ENCODE data around the gene RAB33B.
A peak's percentile ranks its signal among the peaks of the same experiment; 100 is the strongest.

The RAB33B gene

DNA sequence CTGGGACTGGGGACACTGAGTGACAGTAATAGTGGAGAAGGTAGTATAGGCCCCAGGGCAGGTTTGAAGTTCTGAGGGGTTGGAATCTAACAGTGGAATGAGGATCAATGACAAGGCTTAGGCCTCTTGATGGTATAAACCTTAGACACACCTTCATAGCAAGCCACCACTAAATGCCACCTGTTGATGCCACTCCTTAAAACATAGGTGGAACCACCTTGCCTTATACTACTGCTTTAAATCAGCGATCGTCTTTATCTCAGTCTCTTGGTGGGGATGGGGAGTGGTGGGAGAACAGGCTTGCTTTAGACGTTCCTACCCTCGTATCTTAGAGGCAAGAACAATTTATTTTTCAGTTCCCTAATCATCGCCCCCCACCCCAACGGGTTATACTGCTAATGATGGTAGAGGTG is 1.2 kb downstream of the RAB33B start:
- peaks cover 9% of the 10 kb centered on the region for H3F3A ChIP-seq (ENCODE audit: insufficient read depth)
- H3K79me2 ChIP-seq (ENCODE audit: insufficient read depth, low read length): peaks cover 53% of the 10 kb centered on the region
- TF ChIP-seq CTCF (IDR thresholded peaks at IDR 0.05; ENCODE audit: insufficient read depth, low read length, poor library complexity, severe bottlenecking) (no peak), EZH2phosphoT487 (conservative IDR thresholded peaks at IDR 0.05; ENCODE audit: low read length) (no peak)
- H3K9me2 ChIP-seq (replicated peaks; ENCODE audit: insufficient read depth, low read length): no peaks in the 10 kb centered on the region
- H4K20me1 ChIP-seq (ENCODE audit: low read depth, low read length): no peaks in the 10 kb centered on the region
- no peak overlapping the region for H2AFZ ChIP-seq (ENCODE audit: low read depth, low read length, severe bottlenecking)
- H3K9ac ChIP-seq (ENCODE audit: low read length): peak overlapping the region; percentile 86
- no peaks in the 10 kb centered on the region for H3K27me3 ChIP-seq (ENCODE audit: low read length)
- H3K9me3 ChIP-seq (ENCODE audit: insufficient read depth, low read length): no peaks in the 10 kb centered on the region
- peak overlapping the region; percentile 87 for H3K4me3 ChIP-seq (ENCODE audit: insufficient read depth, low read length, poor library complexity, severe bottlenecking)
- no peak overlapping the region for H3K27ac ChIP-seq (ENCODE audit: low read depth, low read length)
- H3K4me2 ChIP-seq (ENCODE audit: low read depth, low read length, poor library complexity, severe bottlenecking): peak overlapping the region; percentile 98
- no peaks in the 10 kb centered on the region for H3K36me3 ChIP-seq (ENCODE audit: low read length)

- Histone ChIP-seq H3K4me3 (ENCODE audit: insufficient read depth, low read length, poor library complexity, severe bottlenecking) (no peak overlapping the region), H4K20me1 (ENCODE audit: low read depth, low read length) (no peaks in the 10 kb centered on the region), H2AFZ (ENCODE audit: low read depth, low read length, severe bottlenecking) (no peak overlapping the region), H3K36me3 (ENCODE audit: low read length) (no peaks in the 10 kb centered on the region), H3K9me2 (replicated peaks; ENCODE audit: insufficient read depth, low read length) (no peaks in the 10 kb centered on the region), H3K9me3 (ENCODE audit: insufficient read depth, low read length) (no peaks in the 10 kb centered on the region), H3K27ac (ENCODE audit: low read depth, low read length) (no peak overlapping the region), H3K79me2 (ENCODE audit: insufficient read depth, low read length) (peaks cover 63% of the 10 kb centered on the region), H3K4me2 (ENCODE audit: low read depth, low read length, poor library complexity, severe bottlenecking) (peak overlapping the region; percentile 98), H3K9ac (ENCODE audit: low read length) (no peak overlapping the region), H3K27me3 (ENCODE audit: low read length) (no peaks in the 10 kb centered on the region), H3F3A (ENCODE audit: insufficient read depth) (peaks cover 9% of the 10 kb centered on the region)
- TF ChIP-seq EZH2phosphoT487 (conservative IDR thresholded peaks at IDR 0.05; ENCODE audit: low read length) (no peak), CTCF (IDR thresholded peaks at IDR 0.05; ENCODE audit: insufficient read depth, low read length, poor library complexity, severe bottlenecking) (no peak)
Measured at GRCh38 chr4:139457318-139457717, 3.4 kb downstream of the RAB33B start.

DNA sequence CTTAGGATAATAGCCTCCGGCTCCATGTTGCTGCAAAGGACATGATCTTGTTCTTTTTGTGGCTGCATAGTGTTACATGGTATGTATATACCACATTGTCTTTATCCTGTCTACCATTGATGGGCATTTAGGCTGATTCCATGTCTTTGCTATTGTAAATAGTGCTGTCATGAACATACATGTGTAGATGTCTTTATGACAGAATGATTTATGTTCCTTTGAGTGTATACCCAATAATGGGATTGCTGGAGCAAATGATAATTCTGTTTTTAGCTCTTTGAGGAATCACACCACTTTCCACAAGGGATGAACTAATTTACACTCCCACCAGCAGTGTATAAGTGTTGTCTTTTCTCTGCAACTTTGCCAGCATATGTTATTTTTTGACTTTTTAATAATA is 4.6 kb downstream of the RAB33B start:
- Histone ChIP-seq H3K9me2 (replicated peaks; ENCODE audit: insufficient read depth, low read length) (no peaks in the 10 kb centered on the region), H4K20me1 (ENCODE audit: low read depth, low read length) (no peaks in the 10 kb centered on the region), H3K27ac (ENCODE audit: low read depth, low read length) (no peak overlapping the region), H3K9me3 (ENCODE audit: insufficient read depth, low read length) (no peaks in the 10 kb centered on the region), H3K4me2 (ENCODE audit: low read depth, low read length, poor library complexity, severe bottlenecking) (no peak overlapping the region), H3K4me3 (ENCODE audit: insufficient read depth, low read length, poor library complexity, severe bottlenecking) (no peak overlapping the region), H3K9ac (ENCODE audit: low read length) (no peak overlapping the region), H3K27me3 (ENCODE audit: low read length) (no peaks in the 10 kb centered on the region), H2AFZ (ENCODE audit: low read depth, low read length, severe bottlenecking) (no peak overlapping the region), H3K36me3 (ENCODE audit: low read length) (no peaks in the 10 kb centered on the region), H3F3A (ENCODE audit: insufficient read depth) (peaks cover 3% of the 10 kb centered on the region; the same call in 1 of the 2 replicates), H3K79me2 (ENCODE audit: insufficient read depth, low read length) (peaks cover 66% of the 10 kb centered on the region)
- TF ChIP-seq EZH2phosphoT487 (conservative IDR thresholded peaks at IDR 0.05; ENCODE audit: low read length) (no peak), CTCF (IDR thresholded peaks at IDR 0.05; ENCODE audit: insufficient read depth, low read length, poor library complexity, severe bottlenecking) (no peak)
